22Rv1 (cell line): ENCODE results near the gene PHACTR1.

Experiments used
- H3K27ac ChIP-seq: fragments of 450-650 bp; 2 replicates; pipeline ENCODE4 v1.5.1; 2017
- ZFX ChIP-seq: fragments of 450-650 bp; IDR thresholded peaks from 2 replicates; pipeline ENCODE4 v1.6.1; 2017; ENCODE audit warnings: antibody characterized with exemption, borderline replicate concordance
- TF ChIP-seq, protein P1 (sequence below): fragments of 450-650 bp; IDR thresholded peaks from 2 replicates; pipeline ENCODE4 v1.5.1; 2017; ENCODE audit warnings: mild to moderate bottlenecking

Gene PHACTR1

DNA sequence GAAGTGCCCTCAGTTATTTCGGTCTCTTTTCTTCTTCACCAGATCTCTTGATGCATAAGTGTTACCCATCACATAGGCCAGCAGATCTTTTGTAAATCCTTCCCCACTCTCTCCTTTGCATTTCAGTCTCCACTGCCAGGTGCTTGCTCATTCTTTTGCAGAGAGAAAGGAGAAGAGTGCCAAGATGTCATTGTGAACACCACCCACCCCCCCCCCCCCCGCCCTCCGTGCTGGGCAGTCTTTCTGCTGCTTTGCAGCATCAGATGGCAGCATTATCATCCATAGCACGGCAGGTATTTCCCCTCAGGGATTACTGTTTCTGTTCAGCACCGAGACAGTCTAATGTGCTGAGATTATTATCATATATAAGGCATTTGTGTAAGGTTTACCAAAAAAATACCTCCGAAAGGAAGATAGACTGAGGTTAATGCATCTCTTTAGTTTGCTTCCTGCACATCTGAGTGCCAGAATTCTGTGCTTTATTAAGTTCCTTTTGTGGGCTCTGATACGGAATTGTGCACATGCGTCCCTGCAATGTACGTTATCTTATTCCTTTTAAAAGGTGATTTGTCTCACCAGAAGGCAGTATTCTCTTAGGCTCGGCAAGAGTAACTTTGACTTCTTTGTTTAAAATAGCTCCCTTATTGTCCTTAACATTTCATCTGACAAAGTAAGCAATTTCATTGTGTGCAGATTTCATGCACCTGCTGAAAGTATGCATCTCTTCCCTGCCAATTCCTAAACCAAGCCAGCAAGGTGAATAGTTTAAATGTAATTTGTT is 128.8 kb downstream of the PHACTR1 start:
- no peak overlapping the region for H3K27ac ChIP-seq
- TF ChIP-seq, protein P1, sequence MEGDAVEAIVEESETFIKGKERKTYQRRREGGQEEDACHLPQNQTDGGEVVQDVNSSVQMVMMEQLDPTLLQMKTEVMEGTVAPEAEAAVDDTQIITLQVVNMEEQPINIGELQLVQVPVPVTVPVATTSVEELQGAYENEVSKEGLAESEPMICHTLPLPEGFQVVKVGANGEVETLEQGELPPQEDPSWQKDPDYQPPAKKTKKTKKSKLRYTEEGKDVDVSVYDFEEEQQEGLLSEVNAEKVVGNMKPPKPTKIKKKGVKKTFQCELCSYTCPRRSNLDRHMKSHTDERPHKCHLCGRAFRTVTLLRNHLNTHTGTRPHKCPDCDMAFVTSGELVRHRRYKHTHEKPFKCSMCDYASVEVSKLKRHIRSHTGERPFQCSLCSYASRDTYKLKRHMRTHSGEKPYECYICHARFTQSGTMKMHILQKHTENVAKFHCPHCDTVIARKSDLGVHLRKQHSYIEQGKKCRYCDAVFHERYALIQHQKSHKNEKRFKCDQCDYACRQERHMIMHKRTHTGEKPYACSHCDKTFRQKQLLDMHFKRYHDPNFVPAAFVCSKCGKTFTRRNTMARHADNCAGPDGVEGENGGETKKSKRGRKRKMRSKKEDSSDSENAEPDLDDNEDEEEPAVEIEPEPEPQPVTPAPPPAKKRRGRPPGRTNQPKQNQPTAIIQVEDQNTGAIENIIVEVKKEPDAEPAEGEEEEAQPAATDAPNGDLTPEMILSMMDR = no peak
- TF ChIP-seq ZFX = no peak

DNA sequence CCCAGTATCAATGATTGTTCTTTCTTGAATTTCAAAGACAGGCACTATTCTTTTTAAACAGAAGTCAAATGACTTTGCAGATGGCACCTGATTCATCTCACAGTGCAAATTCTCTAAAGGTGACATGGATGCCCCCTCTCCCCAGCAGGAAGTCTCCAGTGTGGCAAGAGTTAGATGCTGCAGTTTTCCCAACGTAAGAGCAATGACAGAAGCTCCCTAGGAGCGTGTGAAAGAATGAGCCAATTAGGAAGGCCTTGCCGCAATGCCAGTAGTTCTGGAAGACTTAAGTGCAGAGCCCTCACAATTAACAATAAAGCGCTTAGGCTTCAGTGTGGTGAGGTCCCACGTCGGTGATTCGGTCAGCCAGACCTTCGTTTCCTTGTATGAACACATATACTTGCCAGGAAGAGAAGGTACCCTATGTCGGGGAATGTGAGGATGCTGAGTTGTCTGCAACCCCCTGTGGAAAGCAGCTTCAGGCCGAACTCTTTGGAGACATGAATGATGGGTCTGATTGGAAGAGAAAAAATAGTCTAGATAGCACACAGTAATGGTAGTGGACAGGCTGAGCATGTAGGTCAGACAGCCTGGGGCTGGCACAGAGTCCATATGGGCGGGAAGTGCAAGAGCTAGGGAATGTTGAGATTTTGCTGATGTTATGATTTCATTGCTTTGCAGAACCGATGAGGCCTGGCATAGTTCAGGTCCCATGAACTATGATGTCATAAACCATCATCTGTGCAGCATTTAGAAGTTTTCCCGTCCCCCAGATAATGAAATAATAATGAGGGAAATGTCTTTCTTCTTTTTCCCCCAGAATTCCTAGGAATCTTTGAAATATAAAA is 132.6 kb downstream of the PHACTR1 start:
- H3K27ac ChIP-seq = no peak overlapping the region
- no peak for TF ChIP-seq ZFX
- TF ChIP-seq, protein P1 = no peak

DNA sequence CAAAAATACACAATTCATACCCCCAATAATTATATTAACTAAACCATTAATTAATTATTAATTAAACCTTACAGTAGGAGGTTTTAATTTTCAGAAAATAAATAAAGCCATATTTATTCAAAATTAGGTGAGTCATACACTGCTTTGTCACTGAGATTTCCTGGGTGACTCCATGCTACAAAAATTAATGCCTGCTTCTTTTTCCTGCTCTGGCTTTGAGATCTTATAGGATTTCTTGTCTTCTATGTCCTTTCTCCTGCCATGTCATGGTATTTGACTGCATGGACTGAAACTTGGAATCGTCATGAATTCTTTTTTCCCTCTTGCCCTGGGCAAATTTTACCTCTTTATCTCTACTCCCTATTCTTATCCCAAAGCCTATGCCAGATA is 133.2 kb downstream of the PHACTR1 start:
- H3K27ac ChIP-seq = no peak overlapping the region
- TF ChIP-seq ZFX = no peak
- TF ChIP-seq, protein P1 = no peak

DNA sequence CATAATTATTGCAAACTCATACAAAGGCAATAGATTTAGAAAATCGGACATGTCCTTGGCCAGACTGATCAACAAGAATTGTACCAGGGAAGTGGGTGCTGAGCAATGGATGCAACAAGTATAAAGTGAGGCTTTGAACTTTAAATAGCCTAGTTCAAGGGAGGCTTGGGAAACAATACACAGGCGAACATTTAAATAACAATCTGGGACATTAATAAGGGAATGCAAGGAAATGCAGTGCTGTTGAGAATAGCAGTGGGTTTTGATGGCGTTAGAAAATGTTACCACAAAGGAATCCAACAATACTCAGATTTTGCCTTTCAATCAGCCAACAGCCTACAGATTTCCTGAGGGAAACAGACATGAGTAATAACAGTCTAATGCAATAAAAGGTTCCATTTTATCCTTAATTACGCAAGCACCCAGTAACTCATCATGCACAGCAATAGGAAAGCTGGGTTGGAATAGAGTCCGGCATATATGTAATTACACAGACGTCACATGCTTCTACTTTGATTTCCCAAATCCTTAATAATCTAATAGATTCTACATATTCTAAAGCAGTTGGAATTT is 134.6 kb downstream of the PHACTR1 start:
- H3K27ac ChIP-seq = no peak overlapping the region
- TF ChIP-seq, protein P1 = no peak
- TF ChIP-seq ZFX = no peak

DNA sequence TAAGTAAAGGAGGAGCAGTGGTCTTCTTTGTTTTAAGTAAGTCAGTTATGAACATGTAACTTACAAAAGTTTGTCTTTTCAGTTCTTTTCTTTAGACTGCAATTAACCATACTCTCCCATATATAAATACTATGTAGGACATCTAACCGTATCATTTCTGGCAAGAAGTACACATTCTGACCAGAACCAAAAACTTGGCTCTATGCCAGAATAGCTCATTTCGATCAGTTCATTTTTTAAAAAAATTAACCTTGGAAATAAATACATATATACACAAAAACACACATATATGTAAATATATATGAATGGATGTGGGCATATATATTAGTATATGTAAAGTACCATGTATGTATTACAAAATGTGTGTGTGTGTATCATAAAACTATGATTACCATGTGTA is 145.0 kb downstream of the PHACTR1 start:
- H3K27ac ChIP-seq = no peak overlapping the region
- TF ChIP-seq, protein P1 = no peak
- TF ChIP-seq ZFX = no peak

DNA sequence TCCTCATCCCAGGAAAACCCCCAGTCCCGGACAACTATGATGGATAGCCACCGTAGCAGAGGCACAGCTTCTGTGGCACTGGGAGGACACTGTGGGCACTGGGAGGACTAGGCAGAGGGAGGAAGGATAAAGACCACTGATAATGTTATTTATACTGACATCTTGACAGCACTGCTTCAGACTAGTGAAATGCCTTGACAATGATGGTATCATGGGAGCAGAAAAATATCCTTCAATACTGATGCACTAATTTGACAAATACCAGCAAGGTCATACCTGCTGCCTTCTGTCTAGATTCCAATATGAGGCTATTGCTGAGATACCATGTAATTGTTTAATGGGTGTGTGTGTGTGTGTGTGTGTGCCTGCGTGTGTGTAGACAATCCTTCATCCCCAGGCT is 148.6 kb downstream of the PHACTR1 start:
- H3K27ac ChIP-seq = no peak overlapping the region
- TF ChIP-seq ZFX = no peak

DNA sequence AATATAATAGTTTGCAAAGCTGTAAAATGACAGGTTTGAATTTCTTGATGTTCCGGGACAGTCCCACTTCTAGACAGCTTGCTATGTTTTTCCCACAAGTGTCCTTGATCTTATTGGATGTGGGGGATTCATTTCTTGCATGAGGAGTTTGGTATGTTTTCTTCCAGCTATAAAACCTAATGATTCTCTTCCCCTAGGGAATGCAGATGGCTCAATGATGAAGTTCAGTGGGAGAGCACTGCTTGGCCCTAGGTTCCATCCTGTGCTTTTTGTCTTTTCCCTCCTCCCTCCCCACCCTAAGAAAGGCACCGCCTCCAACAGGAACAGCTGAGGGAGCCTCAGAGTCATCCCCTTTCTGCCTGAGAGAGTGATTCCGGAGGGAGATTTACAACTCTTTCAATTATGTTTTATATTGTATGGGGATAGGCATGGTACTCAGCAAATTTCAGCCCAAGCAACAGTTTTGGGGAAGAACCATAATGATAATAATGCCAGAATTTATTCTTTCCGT is 149.2 kb downstream of the PHACTR1 start:
- TF ChIP-seq ZFX = no peak
- TF ChIP-seq, protein P1 = no peak

More for the DNA sequence above, 149.2 kb downstream of the PHACTR1 start:
- no peak overlapping the region for H3K27ac ChIP-seq
